ENCODE results near the gene GRAMD1A.
"Not testable (repeated sequence)": the region's sequence is repeated elsewhere in the genome, so short reads cannot be mapped to it uniquely, and the experiment has no call there.

GRAMD1A gene

GRCh38 chr19:34967551-34967950, 32.6 kb upstream of the GRAMD1A start:
- DNase-seq (ENCODE audit: low read depth) = no peak
- TF ChIP-seq MAX (IDR thresholded peaks at IDR 0.05; ENCODE audit: low read depth, low read length) (no peak), MYC (IDR thresholded peaks at IDR 0.05; ENCODE audit: low read depth, low read length) (no peak), POLR2A (IDR thresholded peaks at IDR 0.05; ENCODE audit: extremely low read depth, insufficient read length) (no peak)
- TF ChIP-seq, protein P1, sequence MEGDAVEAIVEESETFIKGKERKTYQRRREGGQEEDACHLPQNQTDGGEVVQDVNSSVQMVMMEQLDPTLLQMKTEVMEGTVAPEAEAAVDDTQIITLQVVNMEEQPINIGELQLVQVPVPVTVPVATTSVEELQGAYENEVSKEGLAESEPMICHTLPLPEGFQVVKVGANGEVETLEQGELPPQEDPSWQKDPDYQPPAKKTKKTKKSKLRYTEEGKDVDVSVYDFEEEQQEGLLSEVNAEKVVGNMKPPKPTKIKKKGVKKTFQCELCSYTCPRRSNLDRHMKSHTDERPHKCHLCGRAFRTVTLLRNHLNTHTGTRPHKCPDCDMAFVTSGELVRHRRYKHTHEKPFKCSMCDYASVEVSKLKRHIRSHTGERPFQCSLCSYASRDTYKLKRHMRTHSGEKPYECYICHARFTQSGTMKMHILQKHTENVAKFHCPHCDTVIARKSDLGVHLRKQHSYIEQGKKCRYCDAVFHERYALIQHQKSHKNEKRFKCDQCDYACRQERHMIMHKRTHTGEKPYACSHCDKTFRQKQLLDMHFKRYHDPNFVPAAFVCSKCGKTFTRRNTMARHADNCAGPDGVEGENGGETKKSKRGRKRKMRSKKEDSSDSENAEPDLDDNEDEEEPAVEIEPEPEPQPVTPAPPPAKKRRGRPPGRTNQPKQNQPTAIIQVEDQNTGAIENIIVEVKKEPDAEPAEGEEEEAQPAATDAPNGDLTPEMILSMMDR (IDR thresholded peaks at IDR 0.05; ENCODE audit: low read depth, low read length) = no peak
- no peak overlapping the region for H3K4me3 ChIP-seq (ENCODE audit: low read depth, low read length)

DNA sequence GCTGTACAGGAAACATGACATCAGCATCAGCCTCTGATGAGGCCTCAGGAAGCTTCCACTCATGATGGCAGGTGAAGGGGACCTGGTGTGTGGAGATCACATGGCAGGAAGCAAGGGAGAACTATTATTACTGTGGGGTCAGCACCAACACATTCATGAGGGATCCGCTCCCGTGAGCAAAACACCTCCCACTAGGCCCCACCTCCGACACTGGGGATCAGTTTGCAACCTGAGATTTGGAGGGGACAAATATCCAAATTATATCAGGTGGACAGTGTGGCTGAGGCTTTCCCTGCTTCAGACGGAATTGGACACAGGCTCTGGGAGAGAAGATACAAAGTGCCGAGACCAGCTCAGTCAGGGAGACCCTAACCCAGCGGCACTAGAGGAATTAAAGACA, 30.4 kb upstream of the GRAMD1A start:
- H3K4me3 ChIP-seq (ENCODE audit: low read depth, low read length) = no peak overlapping the region
- no peak for TF ChIP-seq POLR2A (IDR thresholded peaks at IDR 0.05; ENCODE audit: extremely low read depth, insufficient read length)
- TF ChIP-seq, protein P1 (IDR thresholded peaks at IDR 0.05; ENCODE audit: low read depth, low read length) = no peak
- no peak for DNase-seq (ENCODE audit: low read depth)

DNA sequence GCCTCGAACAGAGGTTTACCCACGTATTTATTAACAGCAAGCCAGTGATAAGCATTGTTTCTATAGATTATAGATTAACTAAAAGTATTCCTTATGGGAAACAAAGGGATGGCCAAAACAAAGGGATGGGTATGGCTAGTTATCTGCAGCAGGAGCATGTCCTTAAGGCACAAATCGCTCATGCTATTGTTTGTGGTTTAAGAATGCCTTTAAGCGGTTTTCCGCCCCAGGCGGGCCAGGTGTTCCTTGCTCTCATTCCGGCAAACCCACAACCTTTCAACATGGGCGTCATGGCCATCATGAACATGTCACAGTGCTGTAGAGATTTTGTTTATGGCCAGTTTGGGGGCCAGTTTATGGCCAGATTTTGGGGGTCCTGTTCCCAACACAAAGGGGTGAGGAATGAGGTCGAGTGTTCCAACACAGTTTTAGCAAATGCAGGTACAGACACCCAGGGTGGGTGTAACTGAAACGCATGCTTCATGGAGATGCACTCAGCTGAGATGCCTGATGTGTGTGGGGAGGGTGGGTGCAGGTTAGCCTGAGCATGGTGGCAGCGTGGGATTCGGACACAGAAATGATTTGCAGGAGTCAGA, 29.8 kb upstream of the GRAMD1A start:
- DNase-seq (ENCODE audit: low read depth); H3K4me3 ChIP-seq (ENCODE audit: low read depth, low read length): not testable (repeated sequence)

GRCh38 chr19:34972163-34972705, 27.9 kb upstream of the GRAMD1A start:
- TF ChIP-seq MYC (IDR thresholded peaks at IDR 0.05; ENCODE audit: low read depth, low read length) (no peak), POLR2A (IDR thresholded peaks at IDR 0.05; ENCODE audit: extremely low read depth, insufficient read length) (no peak), MAX (IDR thresholded peaks at IDR 0.05; ENCODE audit: low read depth, low read length) (no peak)
- TF ChIP-seq, protein P1 (IDR thresholded peaks at IDR 0.05; ENCODE audit: low read depth, low read length) = no peak
- H3K4me3 ChIP-seq (ENCODE audit: low read depth, low read length) = no peak overlapping the region
- DNase-seq (ENCODE audit: low read depth) = no peak

GRCh38 chr19:34974646-34975045, 25.5 kb upstream of the GRAMD1A start:
- no peak overlapping the region for H3K4me3 ChIP-seq (ENCODE audit: low read depth, low read length)
- no peak for DNase-seq (ENCODE audit: low read depth)

DNA sequence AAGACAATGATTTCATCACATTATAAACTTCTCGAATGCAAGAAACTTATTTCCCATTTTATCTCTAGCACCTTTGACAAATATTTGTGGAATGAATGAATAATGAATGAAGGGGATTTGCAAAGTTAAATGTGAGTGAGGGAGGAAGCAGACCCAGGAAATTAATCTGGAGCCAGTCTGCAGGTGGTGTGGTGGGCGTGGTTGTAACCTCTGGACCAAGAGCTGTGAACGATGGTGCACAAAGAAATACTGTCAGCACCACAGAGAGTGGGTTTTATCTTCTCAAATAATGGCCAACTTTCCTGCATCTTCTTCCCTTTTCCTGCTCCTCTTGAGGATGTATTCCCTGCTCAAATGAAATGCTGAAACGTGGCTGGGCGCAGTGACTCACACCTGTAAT, 25.1 kb upstream of the GRAMD1A start:
- TF ChIP-seq POLR2A (IDR thresholded peaks at IDR 0.05; ENCODE audit: extremely low read depth, insufficient read length) (no peak), MAX (IDR thresholded peaks at IDR 0.05; ENCODE audit: low read depth, low read length) (no peak), MYC (IDR thresholded peaks at IDR 0.05; ENCODE audit: low read depth, low read length) (no peak)
- TF ChIP-seq, protein P1 (IDR thresholded peaks at IDR 0.05; ENCODE audit: low read depth, low read length) = no peak
- no peak overlapping the region for H3K4me3 ChIP-seq (ENCODE audit: low read depth, low read length)
- no peak for DNase-seq (ENCODE audit: low read depth)

More at GRCh38 chr19:34974646-34975045, 25.5 kb upstream of the GRAMD1A start:
- TF ChIP-seq MAX (IDR thresholded peaks at IDR 0.05; ENCODE audit: low read depth, low read length) = no peak

DNA sequence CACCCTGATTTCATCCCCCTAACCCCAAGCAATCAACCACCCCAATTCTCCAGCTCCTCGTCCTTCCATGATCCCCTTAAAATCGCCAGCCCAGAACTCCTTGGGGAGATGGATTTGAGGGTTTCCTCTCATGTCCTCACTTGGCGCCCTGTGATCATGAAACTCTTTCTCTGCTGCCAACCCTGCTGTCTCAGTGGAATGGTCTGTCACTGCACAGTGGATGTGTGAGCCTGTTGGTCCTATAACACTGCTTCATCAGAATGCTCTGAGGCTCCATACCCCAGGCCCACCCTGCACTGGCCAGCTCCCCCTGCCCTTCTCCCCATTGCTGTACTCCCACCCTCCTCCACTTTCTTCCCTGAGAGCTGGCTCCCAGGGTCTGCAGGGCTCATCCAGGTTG, 23.5 kb upstream of the GRAMD1A start:
- TF ChIP-seq, protein P1 (IDR thresholded peaks at IDR 0.05; ENCODE audit: low read depth, low read length) = no peak
- no peak for TF ChIP-seq MYC (IDR thresholded peaks at IDR 0.05; ENCODE audit: low read depth, low read length)
- no peak for TF ChIP-seq MAX (IDR thresholded peaks at IDR 0.05; ENCODE audit: low read depth, low read length)
- no peak for TF ChIP-seq POLR2A (IDR thresholded peaks at IDR 0.05; ENCODE audit: extremely low read depth, insufficient read length)
- H3K4me3 ChIP-seq (ENCODE audit: low read depth, low read length) = no peak overlapping the region
- DNase-seq (ENCODE audit: low read depth) = no peak

All from NB4 (cell line).